Memory B cell (primary cell): ENCODE data around the gene TPGS2.
A peak's percentile ranks its signal among the peaks of the same experiment; 100 is the strongest.
"Not testable (repeated sequence)": the region's sequence is repeated elsewhere in the genome, so short reads cannot be mapped to it uniquely, and the experiment has no call there.

Experiments used
- ATAC-seq: fragments of 150-1000 bp; cut with Tn5 transposase; 2 replicates; pipeline ENCODE4 v1.10.0; 2021; ENCODE audit warnings: low read depth, mild to moderate bottlenecking, moderate library complexity
- DNase-seq, 2 donors: peaks; one replicate each; pipeline ENCODE4 v3.0.0; 2022; ENCODE audit warnings: low spot score in 2 of 2
- H3K27ac Mint-ChIP-seq: one replicate; pipeline ENCODE4 v1.8.0; 2022; ENCODE audit warnings: mild to moderate bottlenecking, moderate library complexity, mixed read lengths
- H3K27me3 Mint-ChIP-seq: one replicate; pipeline ENCODE4 v1.8.0; 2022; ENCODE audit warnings: mixed read lengths
- H3K36me3 Mint-ChIP-seq: one replicate; pipeline ENCODE4 v1.8.0; 2022; ENCODE audit warnings: mild to moderate bottlenecking, mixed read lengths
- H3K4me1 Mint-ChIP-seq: one replicate; pipeline ENCODE4 v1.8.0; 2022; ENCODE audit warnings: mixed read lengths
- H3K4me3 Mint-ChIP-seq: one replicate; pipeline ENCODE4 v1.8.0; 2022; ENCODE audit warnings: mild to moderate bottlenecking, moderate library complexity, mixed read lengths
- H3K9me3 Mint-ChIP-seq: one replicate; pipeline ENCODE4 v1.8.0; 2022; ENCODE audit warnings: mixed read lengths

TPGS2 gene

DNA sequence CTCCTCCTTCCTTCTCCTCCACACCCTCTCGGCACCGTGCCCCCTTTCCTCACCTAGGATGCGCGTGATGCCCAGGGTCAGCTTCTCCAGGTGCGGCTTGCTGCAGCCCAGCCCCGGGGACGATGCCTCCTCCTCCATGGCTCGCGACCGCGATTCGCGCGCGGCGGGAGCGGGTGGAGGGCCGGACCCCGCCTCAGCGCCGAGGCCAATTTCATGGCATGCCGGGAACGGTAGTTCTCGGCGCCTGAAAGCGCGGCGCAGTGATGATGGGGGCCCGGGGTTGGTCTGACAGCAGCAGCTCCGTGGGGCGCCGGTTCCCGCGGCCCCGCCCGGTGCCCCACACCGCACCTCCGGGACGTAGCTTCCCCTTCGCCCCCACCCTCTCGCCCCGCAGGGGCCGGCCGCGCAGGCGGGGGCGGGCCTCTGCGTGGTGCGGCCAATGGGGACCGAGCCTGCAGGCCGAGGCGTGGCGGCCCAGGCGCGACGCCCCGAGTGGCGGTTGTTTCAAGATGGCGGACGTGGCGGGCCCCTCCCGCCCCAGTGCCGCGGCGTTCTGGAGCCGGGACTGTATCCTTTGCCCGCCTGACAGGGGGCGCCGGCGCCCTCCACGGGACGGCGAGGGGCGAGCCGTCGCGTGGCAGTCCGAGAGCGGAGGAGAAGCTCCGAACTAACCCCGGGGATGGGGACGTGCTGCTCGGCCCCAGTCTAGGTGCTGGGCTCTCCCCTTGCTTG lies at the start of gene TPGS2, which contains the start of gene KIAA1328:
Gene TPGS2, minus strand, starts transcription at position 373 of the 732 bp plus-strand sequence. Its CDS starts 235 bp downstream, at position 138.
Gene KIAA1328, plus strand, starts transcription at position 498 of the 732 bp plus-strand sequence. Its CDS starts 12 bp downstream, at position 510.
- Mint-ChIP-seq H3K9me3 (no peaks in the 10 kb centered on the region), H3K27ac (peak within 1 kb of the TSS; percentile 81), H3K4me3 (peak within 1 kb of the TSS; percentile 94), H3K27me3 (no peaks in the 10 kb centered on the region), H3K4me1 (peaks cover 26% of the 10 kb centered on the region), H3K36me3 (no peaks in the 10 kb centered on the region)
- ATAC-seq (peak; percentile 87), DNase-seq (peak; percentile 80 to 89)

DNA sequence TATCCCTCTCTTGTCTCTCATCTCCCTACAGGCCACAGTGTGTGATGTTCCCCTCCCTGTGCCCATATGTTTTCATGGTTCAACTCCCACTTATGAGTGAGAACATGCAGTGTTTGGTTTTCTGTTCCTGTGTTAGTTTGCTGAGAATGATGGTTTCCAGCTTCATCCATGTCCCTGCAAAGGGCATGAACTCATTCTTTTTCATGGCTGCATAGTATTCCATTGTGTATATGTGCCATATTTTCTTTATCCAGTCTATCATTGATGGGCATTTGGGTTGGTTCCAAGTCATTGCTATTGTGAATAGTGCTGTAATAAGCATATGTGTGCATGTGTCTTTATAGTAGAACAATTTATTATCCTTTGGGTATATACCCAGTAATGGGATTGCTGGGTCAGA lies 45.0 kb upstream of the TPGS2 start:
- peaks cover 33% of the 10 kb centered on the region for H3K36me3 Mint-ChIP-seq
- not testable (repeated sequence) for H3K4me3 Mint-ChIP-seq, H3K27ac Mint-ChIP-seq, ATAC-seq, H3K4me1 Mint-ChIP-seq, DNase-seq, H3K9me3 Mint-ChIP-seq, H3K27me3 Mint-ChIP-seq

GRCh38 chr18:36872329-36872728 lies 43.5 kb upstream of the TPGS2 start:
- Mint-ChIP-seq H3K4me1 (peaks cover 2% of the 10 kb centered on the region), H3K27ac (no peak overlapping the region), H3K36me3 (peaks cover 30% of the 10 kb centered on the region), H3K27me3 (no peaks in the 10 kb centered on the region), H3K4me3 (no peak overlapping the region), H3K9me3 (peaks cover 4% of the 10 kb centered on the region)
- ATAC-seq (no peak), DNase-seq (no peak)

- Mint-ChIP-seq H3K4me1 (peaks cover 2% of the 10 kb centered on the region), H3K27ac (no peak overlapping the region), H3K27me3 (no peaks in the 10 kb centered on the region), H3K36me3 (peaks cover 27% of the 10 kb centered on the region), H3K4me3 (no peak overlapping the region), H3K9me3 (peaks cover 4% of the 10 kb centered on the region)
- no peak for DNase-seq
- no peak for ATAC-seq
Measured at GRCh38 chr18:36871801-36872200, 43.0 kb upstream of the TPGS2 start.

DNA sequence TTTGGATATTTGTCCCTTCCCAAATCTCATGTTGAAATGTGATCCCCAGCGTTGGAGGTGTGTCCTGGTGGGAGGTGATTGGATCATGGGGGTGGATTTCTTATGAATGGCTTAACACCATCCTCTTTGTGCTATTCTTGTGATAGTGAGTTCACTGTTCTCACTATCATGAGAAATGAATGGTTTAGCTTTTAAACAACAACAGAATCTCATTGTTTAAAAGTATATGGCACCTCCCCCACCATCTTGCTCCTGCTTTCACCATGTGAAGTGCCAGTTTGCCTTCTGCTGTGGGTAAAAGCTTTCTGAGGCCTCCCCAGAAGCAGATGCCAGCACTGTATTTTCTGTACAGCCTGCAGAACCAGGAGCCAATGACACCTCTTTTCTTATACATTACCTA lies 38.3 kb upstream of the TPGS2 start:
- Mint-ChIP-seq H3K36me3 (peaks cover 26% of the 10 kb centered on the region), H3K27ac (no peak overlapping the region), H3K4me3 (no peak overlapping the region), H3K4me1 (peaks cover 4% of the 10 kb centered on the region), H3K9me3 (no peaks in the 10 kb centered on the region), H3K27me3 (no peaks in the 10 kb centered on the region)
- DNase-seq (no peak), ATAC-seq (no peak)

- Mint-ChIP-seq H3K4me1 (peaks cover 3% of the 10 kb centered on the region), H3K36me3 (peaks cover 23% of the 10 kb centered on the region), H3K9me3 (no peaks in the 10 kb centered on the region), H3K27ac (no peak overlapping the region), H3K4me3 (no peak overlapping the region), H3K27me3 (no peaks in the 10 kb centered on the region)
- DNase-seq = no peak
- ATAC-seq = no peak
Measured at GRCh38 chr18:36862182-36862581, 33.4 kb upstream of the TPGS2 start.

- ATAC-seq (no peak), DNase-seq (no peak)
- Mint-ChIP-seq H3K27ac (no peak overlapping the region), H3K27me3 (no peaks in the 10 kb centered on the region), H3K9me3 (peaks cover 4% of the 10 kb centered on the region), H3K36me3 (peaks cover 32% of the 10 kb centered on the region), H3K4me3 (no peak overlapping the region), H3K4me1 (no peaks in the 10 kb centered on the region)
Measured at GRCh38 chr18:36856815-36857214, 28.0 kb upstream of the TPGS2 start.

GRCh38 chr18:36851202-36851590 lies 22.4 kb upstream of the TPGS2 start:
- Mint-ChIP-seq H3K4me3 (no peak overlapping the region), H3K27me3 (no peaks in the 10 kb centered on the region), H3K4me1 (no peaks in the 10 kb centered on the region), H3K9me3 (peaks cover 9% of the 10 kb centered on the region), H3K27ac (no peak overlapping the region), H3K36me3 (peaks cover 44% of the 10 kb centered on the region)
- ATAC-seq = no peak
- no peak for DNase-seq

DNA sequence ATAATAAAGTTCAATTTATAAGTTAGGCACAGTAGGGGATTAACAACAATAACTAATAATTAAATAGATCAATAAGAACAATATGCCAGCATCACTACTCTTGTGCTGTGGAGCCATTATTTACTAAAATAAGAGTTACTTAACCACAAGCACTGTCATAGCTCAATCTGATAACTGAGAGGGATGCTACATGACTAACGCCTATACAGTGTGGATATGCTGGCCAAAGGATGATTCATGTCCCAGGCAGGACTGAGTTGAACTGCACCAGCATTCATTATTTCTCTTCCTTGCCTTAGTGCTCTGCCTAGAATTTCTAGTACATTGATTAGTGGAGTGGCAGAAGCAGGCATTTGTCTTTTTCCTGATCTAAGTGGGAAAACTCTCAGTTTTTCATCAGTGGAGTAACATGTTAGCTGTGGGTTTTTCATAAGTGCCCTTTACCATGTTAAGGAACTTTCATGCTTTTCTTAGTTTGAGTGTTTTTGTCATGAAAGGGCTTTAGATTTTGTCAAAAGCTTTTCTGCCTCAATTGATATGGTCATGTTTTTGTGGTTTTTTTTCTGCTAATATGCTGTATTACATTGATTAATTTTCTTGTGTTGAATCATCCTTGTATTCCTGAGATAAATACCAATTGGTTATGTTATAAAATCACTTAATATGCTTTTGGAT lies 21.9 kb upstream of the TPGS2 start:
- H3K27me3 Mint-ChIP-seq = no peaks in the 10 kb centered on the region
- ATAC-seq (no peak), DNase-seq (no peak)
- no peak overlapping the region for H3K27ac Mint-ChIP-seq
- no peaks in the 10 kb centered on the region for H3K4me1 Mint-ChIP-seq
- peaks cover 9% of the 10 kb centered on the region for H3K9me3 Mint-ChIP-seq
- H3K4me3 Mint-ChIP-seq = no peak overlapping the region
- peaks cover 41% of the 10 kb centered on the region for H3K36me3 Mint-ChIP-seq

DNA sequence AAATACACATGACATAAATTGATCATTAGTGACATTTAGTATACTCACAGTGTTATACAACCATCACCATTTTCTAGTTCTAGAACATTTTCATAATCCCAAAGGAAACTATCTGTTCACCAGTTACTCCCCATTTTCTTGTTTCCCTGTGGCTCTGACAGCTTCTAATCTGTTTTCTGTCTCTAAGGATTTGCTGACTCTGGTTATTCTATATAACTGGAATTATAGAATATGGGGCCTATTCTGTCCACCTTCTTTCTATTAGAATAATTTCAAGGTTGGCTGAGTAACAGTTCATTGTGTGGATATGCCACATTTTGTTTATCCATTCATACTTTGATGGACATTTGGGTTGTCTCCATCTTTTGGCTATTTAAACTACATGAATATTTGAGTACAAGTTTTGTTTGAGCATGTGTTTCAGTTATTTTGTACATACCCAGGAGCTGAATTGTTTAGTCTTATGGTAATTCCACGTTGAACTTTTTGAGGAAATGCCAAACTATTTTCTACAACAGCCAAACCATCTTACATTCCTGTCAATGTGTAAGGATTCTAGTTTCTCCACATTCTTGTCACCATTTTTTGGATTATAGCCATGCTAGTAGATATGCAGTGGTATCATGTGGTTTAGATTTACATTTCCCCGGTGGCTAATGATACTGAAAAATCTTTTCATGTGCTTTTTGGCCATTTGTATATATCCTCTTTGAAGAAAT lies 20.6 kb upstream of the TPGS2 start:
- no peaks in the 10 kb centered on the region for H3K27me3 Mint-ChIP-seq
- H3K36me3 Mint-ChIP-seq = peaks cover 36% of the 10 kb centered on the region
- peaks cover 9% of the 10 kb centered on the region for H3K9me3 Mint-ChIP-seq
- no peak for DNase-seq
- no peak for ATAC-seq
- no peaks in the 10 kb centered on the region for H3K4me1 Mint-ChIP-seq
- no peak overlapping the region for H3K4me3 Mint-ChIP-seq
- H3K27ac Mint-ChIP-seq = no peak overlapping the region

GRCh38 chr18:36848609-36849008 lies 19.8 kb upstream of the TPGS2 start:
- ATAC-seq = no peak
- H3K4me3 Mint-ChIP-seq = no peak overlapping the region
- H3K36me3 Mint-ChIP-seq = peaks cover 31% of the 10 kb centered on the region
- DNase-seq = no peak
- H3K9me3 Mint-ChIP-seq = peaks cover 9% of the 10 kb centered on the region
- no peak overlapping the region for H3K27ac Mint-ChIP-seq
- H3K27me3 Mint-ChIP-seq = no peaks in the 10 kb centered on the region
- no peaks in the 10 kb centered on the region for H3K4me1 Mint-ChIP-seq

- no peaks in the 10 kb centered on the region for H3K9me3 Mint-ChIP-seq
- no peak overlapping the region for H3K4me3 Mint-ChIP-seq
- H3K27me3 Mint-ChIP-seq = no peaks in the 10 kb centered on the region
- H3K4me1 Mint-ChIP-seq = no peaks in the 10 kb centered on the region
- no peak overlapping the region for H3K27ac Mint-ChIP-seq
- no peak for ATAC-seq
- peaks cover 21% of the 10 kb centered on the region for H3K36me3 Mint-ChIP-seq
- DNase-seq = no peak
Measured at GRCh38 chr18:36843784-36844183, 15.0 kb upstream of the TPGS2 start.

- DNase-seq (no peak), ATAC-seq (no peak)
- Mint-ChIP-seq H3K27ac (no peak overlapping the region), H3K4me3 (no peak overlapping the region), H3K36me3 (peaks cover 24% of the 10 kb centered on the region), H3K27me3 (no peaks in the 10 kb centered on the region), H3K9me3 (no peaks in the 10 kb centered on the region), H3K4me1 (no peaks in the 10 kb centered on the region)
Measured at GRCh38 chr18:36843199-36843598, 14.4 kb upstream of the TPGS2 start.

GRCh38 chr18:36839835-36840234 lies 11.0 kb upstream of the TPGS2 start:
- Mint-ChIP-seq H3K27ac (no peak overlapping the region), H3K27me3 (no peaks in the 10 kb centered on the region), H3K36me3 (peaks cover 30% of the 10 kb centered on the region), H3K9me3 (no peaks in the 10 kb centered on the region), H3K4me1 (no peaks in the 10 kb centered on the region), H3K4me3 (no peak overlapping the region)
- DNase-seq = no peak
- ATAC-seq = no peak
